Ovary (tissue), 9 donors: ENCODE measurements around the gene INTS7. TPM values are rescaled to one million over a fixed set of nuclear protein-coding genes. Genes with fewer than 3 reads are reported as not detected.

Experiments
- DNase-seq, 5 donors: peaks; one replicate each; pipeline ENCODE4 v3.0.0-alpha.2; 2019 to 2020
- H3K27ac ChIP-seq, 2 donors: fragments of 200-600 bp; one replicate each; pipeline versions ENCODE4 v1.5.1 to v1.8.0; 2019 to 2022
- H3K27me3 ChIP-seq: fragments of 200-600 bp; one replicate; pipeline ENCODE4 v1.8.0; 2022
- H3K36me3 ChIP-seq: fragments of 200-600 bp; sonication (generic); one replicate; pipeline ENCODE4 v1.5.1; 2019
- H3K4me1 ChIP-seq: one replicate; pipeline ENCODE4 v1.8.1; 2013; ENCODE audit warnings: mild to moderate bottlenecking, moderate library complexity; ENCODE audit not compliant: insufficient read depth
- H3K4me3 ChIP-seq: fragments of 200-600 bp; sonication (generic); one replicate; pipeline ENCODE4 v1.5.1; 2017
- H3K9me3 ChIP-seq, 2 donors: fragments of 200-600 bp in 1 of 2; sonication (generic) in 1 of 2; one replicate each; pipeline versions ENCODE4 v1.5.1 to v1.8.1; 2013 to 2019; ENCODE audit warnings: mild to moderate bottlenecking in 1 of 2, moderate library complexity in 1 of 2
- EP300 ChIP-seq: sonication (generic); formaldehyde crosslinking; IDR thresholded peaks from one replicate; pipeline ENCODE4 v1.6.1; 2017; ENCODE audit warnings: antibody characterized with exemption
- POLR2A ChIP-seq: fragments of 450-650 bp; IDR thresholded peaks from one replicate; pipeline ENCODE4 v1.6.1; 2017; ENCODE audit warnings: antibody characterized with exemption, mild to moderate bottlenecking, moderate library complexity
- WGBS, 3 donors: extraction: QIAGEN DNeasy Blood & Tissue Kit in 1 of 3; methylation state at CpG; one replicate each; pipeline versions ENCODE4 v1.1.5 to v1.1.7; 2013 to 2017; 5-methylcytosine and 5-hydroxymethylcytosine counted together
- intact Hi-C, 4 donors: fragments of 100-400 bp; cut with DNase I; formaldehyde crosslinking; loops; one replicate each; pipeline versions ENCODE4 v1.11.0 to v1.15.1; 2022 to 2023
- microRNA-seq, 3 donors: library from miRNA; unstranded; fragments of <30 nt; microRNA quantifications; one replicate each; pipeline versions ENCODE4 to v1.2.0, GENCODE V29; 2019 to 2020
- polyA plus RNA-seq, 2 donors: library from polyadenylated mRNA; stranded (reverse); fragments of 200-250 nt in 1 of 2; fragments of 350-450 nt in 1 of 2; fragmentation: Illumina TruSeq in 1 of 2; extraction: RNeasy Lipid Tissue Mini Kit (QIAGEN cat#74804) in 1 of 2; gene quantifications; one replicate each; pipeline ENCODE4 v1.2.3, GENCODE V29; 2013 to 2014
- small RNA-seq: library from RNA; depleted of rRNA; stranded (forward); fragments of <200 nt; gene quantifications from one replicate; pipeline ENCODE3, GENCODE V24; 2016
- total RNA-seq, 7 donors: library from RNA; depleted of rRNA in 2 of 7; stranded (reverse); fragments of >200 nt in 2 of 7; fragmentation: NEBNext Ultra II Directional in 3 of 7; extraction: Animal tissue kit (Norgen Biotek cat#: 25700) in 3 of 7; gene quantifications; one replicate each; pipeline versions ENCODE4 v1.1.0 to v1.2.4, GENCODE V29; 2016 to 2023
- TF ChIP-seq, protein P1 (sequence below), 3 donors: fragments of 450-650 bp in 2 of 3; fragments of 200-600 bp in 1 of 3; IDR thresholded peaks; one replicate each; pipeline versions ENCODE4 v1.5.1 to v1.8.0; 2016 to 2022; ENCODE audit warnings: antibody characterized with exemption in 3 of 3, mild to moderate bottlenecking in 1 of 3
- donor health status: DM: no; HTN: no; CAD: no; lungs with moderate emphysema.
- donor health status: DM: no; HTN: no; CAD: no.
- donor health status: Bipolar disorder and iron deficiency.
- donor health status: DM: yes; HTN: yes; CAD: no.
- donor health status: DM: no; HTN: no; CAD: no.
- donor health status: DM: yes; HTN: yes; CAD: no.

The INTS7 gene
- total and polyA plus RNA-seq, 9 donors: 4.0 to 19.1 (median 7.0) TPM

DNA sequence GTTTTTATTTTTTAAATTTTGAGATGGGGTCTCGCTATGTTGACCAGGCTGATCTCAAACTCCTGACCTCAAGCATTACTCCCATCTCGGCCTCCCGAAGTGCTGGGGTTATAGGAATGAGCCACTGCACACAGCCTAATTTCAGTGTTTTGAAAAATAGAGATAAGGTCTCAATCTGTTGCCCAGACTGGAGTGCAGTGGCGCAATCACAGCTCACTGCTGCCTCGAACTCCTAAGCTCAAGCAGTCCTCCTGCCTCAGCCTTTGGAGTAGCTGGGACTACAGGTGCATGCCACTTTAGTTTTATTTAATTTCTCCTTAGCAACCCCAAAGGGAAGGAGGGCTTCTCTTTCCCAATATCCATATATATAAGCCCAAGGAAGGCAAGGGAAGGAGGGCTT is 141.0 kb downstream of the INTS7 start:
- WGBS, 3 donors: 26 to 54% (median 30%) methylated on average over 5 of the region's 5 CpGs
- DNase-seq: no peak

GRCh38 chr1:211893260-211893659 is 142.1 kb downstream of the INTS7 start:
- no peak overlapping the region for H3K27ac ChIP-seq
- no peaks in the 10 kb centered on the region for H3K4me1 ChIP-seq
- 74 to 81% (median 77%) methylated on average over 5 of the region's 5 CpGs for WGBS, 3 donors
- H3K36me3 ChIP-seq: no peaks in the 10 kb centered on the region
- no peak for DNase-seq
- no peak overlapping the region for H3K4me3 ChIP-seq
- intact Hi-C loops: no loop called here
- no peaks in the 10 kb centered on the region for H3K27me3 ChIP-seq
- no peak for TF ChIP-seq POLR2A
- no peak for TF ChIP-seq EP300
- TF ChIP-seq, protein P1, sequence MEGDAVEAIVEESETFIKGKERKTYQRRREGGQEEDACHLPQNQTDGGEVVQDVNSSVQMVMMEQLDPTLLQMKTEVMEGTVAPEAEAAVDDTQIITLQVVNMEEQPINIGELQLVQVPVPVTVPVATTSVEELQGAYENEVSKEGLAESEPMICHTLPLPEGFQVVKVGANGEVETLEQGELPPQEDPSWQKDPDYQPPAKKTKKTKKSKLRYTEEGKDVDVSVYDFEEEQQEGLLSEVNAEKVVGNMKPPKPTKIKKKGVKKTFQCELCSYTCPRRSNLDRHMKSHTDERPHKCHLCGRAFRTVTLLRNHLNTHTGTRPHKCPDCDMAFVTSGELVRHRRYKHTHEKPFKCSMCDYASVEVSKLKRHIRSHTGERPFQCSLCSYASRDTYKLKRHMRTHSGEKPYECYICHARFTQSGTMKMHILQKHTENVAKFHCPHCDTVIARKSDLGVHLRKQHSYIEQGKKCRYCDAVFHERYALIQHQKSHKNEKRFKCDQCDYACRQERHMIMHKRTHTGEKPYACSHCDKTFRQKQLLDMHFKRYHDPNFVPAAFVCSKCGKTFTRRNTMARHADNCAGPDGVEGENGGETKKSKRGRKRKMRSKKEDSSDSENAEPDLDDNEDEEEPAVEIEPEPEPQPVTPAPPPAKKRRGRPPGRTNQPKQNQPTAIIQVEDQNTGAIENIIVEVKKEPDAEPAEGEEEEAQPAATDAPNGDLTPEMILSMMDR (IDR thresholded peaks at IDR 0.05): no peak
- H3K9me3 ChIP-seq: no peaks in the 10 kb centered on the region

More for the DNA sequence above, 141.0 kb downstream of the INTS7 start:
- intact Hi-C loops: no loop called here
- no peaks in the 10 kb centered on the region for H3K4me1 ChIP-seq
- no peaks in the 10 kb centered on the region for H3K9me3 ChIP-seq
- no peak overlapping the region for H3K4me3 ChIP-seq
- no peaks in the 10 kb centered on the region for H3K36me3 ChIP-seq
- H3K27ac ChIP-seq: no peak overlapping the region
- no peak for TF ChIP-seq POLR2A
- no peak for TF ChIP-seq EP300
- TF ChIP-seq, protein P1 (IDR thresholded peaks at IDR 0.05): no peak
- H3K27me3 ChIP-seq: no peaks in the 10 kb centered on the region

DNA sequence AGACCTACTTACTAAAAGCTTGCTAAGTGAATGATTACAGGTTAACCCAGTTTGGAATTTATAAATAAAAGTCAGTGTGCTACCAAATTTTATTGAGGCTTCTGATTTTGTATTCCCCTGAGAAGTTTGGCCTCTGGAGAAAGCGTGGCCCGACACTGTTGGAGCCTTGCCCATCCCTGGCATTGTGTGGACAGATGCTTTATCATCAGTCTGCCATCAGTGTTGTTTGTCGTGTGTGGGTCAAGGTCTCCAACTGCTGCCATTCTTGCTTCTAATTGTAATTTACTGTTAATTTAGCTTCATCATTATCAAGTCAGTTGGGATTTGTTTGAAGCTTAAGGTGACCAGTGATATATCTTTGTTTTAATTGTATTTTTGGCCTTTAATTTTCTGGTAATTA is 142.8 kb downstream of the INTS7 start:
- Histone ChIP-seq H3K9me3 (no peaks in the 10 kb centered on the region), H3K4me3 (no peak overlapping the region), H3K27ac (no peak overlapping the region), H3K4me1 (no peaks in the 10 kb centered on the region), H3K36me3 (no peaks in the 10 kb centered on the region), H3K27me3 (no peaks in the 10 kb centered on the region)
- no peak for DNase-seq
- 42 to 49% (median 48%) methylated on average over 3 of the region's 3 CpGs for WGBS, 3 donors
- TF ChIP-seq POLR2A: no peak
- no peak for TF ChIP-seq EP300
- TF ChIP-seq, protein P1 (IDR thresholded peaks at IDR 0.05): no peak
- intact Hi-C loops: no loop called here

DNA sequence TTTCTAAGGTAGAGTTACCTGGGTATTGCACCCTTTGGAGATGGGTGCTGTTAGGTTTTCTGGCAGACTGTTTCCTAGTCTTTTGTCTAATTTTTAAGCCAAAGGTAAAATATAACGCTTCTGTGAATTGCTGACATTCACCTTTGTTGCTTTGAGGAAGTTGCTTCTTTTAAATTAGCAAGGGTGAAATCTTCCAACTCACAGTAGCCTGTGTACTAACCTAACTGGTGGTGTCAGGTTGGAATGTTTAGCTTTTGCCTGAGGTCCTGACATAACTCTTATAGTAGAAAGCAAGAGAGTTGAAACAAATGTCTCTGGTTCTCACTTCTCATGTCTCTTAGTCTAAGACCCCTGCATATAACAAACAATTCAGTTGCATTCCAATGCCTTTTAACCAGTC is 143.6 kb downstream of the INTS7 start:
- TF ChIP-seq POLR2A (no peak), EP300 (no peak)
- TF ChIP-seq, protein P1 (IDR thresholded peaks at IDR 0.05): no peak
- no peak overlapping the region for H3K4me3 ChIP-seq
- WGBS, 3 donors: 77 to 91% (median 85%) methylated on average over 1 of the region's 1 CpG
- no peak for DNase-seq
- no peaks in the 10 kb centered on the region for H3K4me1 ChIP-seq
- H3K9me3 ChIP-seq: no peaks in the 10 kb centered on the region
- intact Hi-C loops: no loop called here
- H3K36me3 ChIP-seq: no peaks in the 10 kb centered on the region
- H3K27ac ChIP-seq: no peak overlapping the region
- H3K27me3 ChIP-seq: no peaks in the 10 kb centered on the region

Small RNA genes lying within 50 kb of the gene (microRNA-seq; reads per million reads assigned to microRNA genes)
- gene MIR3122: 0 reads per million in 3 donors

Small RNA genes lying within 50 kb of the gene (small RNA-seq; reads per million reads assigned to genes)
- gene MIR3122 (not detected), gene RF00568 (not detected)

Other genes starting within 250 kb of the INTS7 start
- gene LPGAT1, start 204.8 kb downstream of the INTS7 start, total RNA-seq: 10 to 100 TPM; 19.8 to 32.7 (median 30.7) TPM
- 10 to 100 TPM in 1 of 2 donors, 1 to 10 TPM in 1; 6.3 to 12.8 TPM for gene LPGAT1, start 204.8 kb downstream of the INTS7 start, polyA plus RNA-seq
- gene DTL, start 191 bp upstream of the INTS7 start, total RNA-seq: 1 to 10 TPM in 3 of 7 donors, under 1 TPM in 4; 0.11 to 2.0 (median 0.80) TPM
- 1 to 10 TPM in 1 of 2 donors, under 1 TPM in 1; 0.96 to 1.5 TPM for gene DTL, start 191 bp upstream of the INTS7 start, polyA plus RNA-seq
- 10 to 100 TPM; 17.4 to 20.9 (median 19.0) TPM for gene PPP2R5A, start 249.9 kb upstream of the INTS7 start, total RNA-seq
- gene PPP2R5A, start 249.9 kb upstream of the INTS7 start, polyA plus RNA-seq: 10 to 100 TPM; 16.6 to 34.3 TPM